Muscle of leg (tissue), 11 donors: ENCODE data around the gene ARHGEF12. TPM values are rescaled to one million over a fixed set of nuclear protein-coding genes. Genes with fewer than 3 reads are reported as not detected.

ENCODE experiments used
- DNase-seq: peaks from one replicate; pipeline ENCODE4 v3.0.0; 2013
- H3K27ac ChIP-seq: one replicate; pipeline ENCODE4 v1.5.1; 2013; ENCODE audit warnings: mild to moderate bottlenecking, low read length, control low read depth
- H3K27me3 ChIP-seq: one replicate; pipeline ENCODE4 v1.6.1; 2013; ENCODE audit warnings: low read length; ENCODE audit not compliant: control insufficient read depth, insufficient read depth
- H3K36me3 ChIP-seq: one replicate; pipeline ENCODE4 v1.6.1; 2013; ENCODE audit warnings: low read length; ENCODE audit not compliant: control insufficient read depth, insufficient read depth
- H3K4me1 ChIP-seq: one replicate; pipeline ENCODE4 v1.6.1; 2013; ENCODE audit warnings: low read length; ENCODE audit not compliant: control insufficient read depth, insufficient read depth
- H3K4me3 ChIP-seq: one replicate; pipeline ENCODE4 v1.5.1; 2013; ENCODE audit warnings: low read length, control low read depth
- H3K9me3 ChIP-seq: replicated peaks from 2 replicates; pipeline ENCODE4 v1.6.1; 2013; ENCODE audit warnings: low read depth, low read length; ENCODE audit not compliant: control insufficient read depth
- WGBS: methylation state at CpG from one replicate; pipeline ENCODE4 v1.1.5; 2013; ENCODE audit warnings: missing lambda C conversion rate; ENCODE audit not compliant: insufficient coverage; 5-methylcytosine and 5-hydroxymethylcytosine counted together
- polyA plus RNA-seq, 8 donors: library from polyadenylated mRNA; unstranded; fragments of 120-200 nt; gene quantifications; one replicate each; pipeline versions ENCODE4 v1.2.1 to v1.2.3, GENCODE V29; 2013; ENCODE audit warnings: inconsistent platforms in 1 of 8, low replicate concordance in 1 of 8; ENCODE audit not compliant: insufficient read length in 8 of 8, insufficient read depth in 1 of 8
- total RNA-seq: library from RNA; stranded (reverse); fragments of 120-200 nt; gene quantifications from one replicate; pipeline ENCODE4 v1.2.4, GENCODE V29; 2013

ARHGEF12 gene
- total and polyA plus RNA-seq, 9 donors: 26.5 to 53.6 (median 36.5) TPM

GRCh38 chr11:120316880-120317688 is 19.1 kb upstream of the ARHGEF12 start:
- DNase-seq: peak; percentile 82

GRCh38 chr11:120317689-120318480 is 18.3 kb upstream of the ARHGEF12 start:
- H3K4me3 ChIP-seq: no peak overlapping the region
- DNase-seq: no peak
- no peak overlapping the region for H3K27ac ChIP-seq
- H3K9me3 ChIP-seq: no peaks in the 10 kb centered on the region
- no peaks in the 10 kb centered on the region for H3K36me3 ChIP-seq
- peaks cover 20% of the 10 kb centered on the region for H3K4me1 ChIP-seq
- H3K27me3 ChIP-seq: no peaks in the 10 kb centered on the region
- WGBS: 80% methylated on average over 2 of the region's 10 CpGs

More at GRCh38 chr11:120316880-120317688, 19.1 kb upstream of the ARHGEF12 start:
- Histone ChIP-seq H3K4me3 (no peak overlapping the region), H3K27ac (no peak overlapping the region), H3K9me3 (no peaks in the 10 kb centered on the region), H3K27me3 (no peaks in the 10 kb centered on the region), H3K4me1 (peaks cover 20% of the 10 kb centered on the region), H3K36me3 (no peaks in the 10 kb centered on the region)
- 7% methylated on average over 3 of the region's 8 CpGs for WGBS

- Histone ChIP-seq H3K4me1 (peaks cover 19% of the 10 kb centered on the region), H3K9me3 (no peaks in the 10 kb centered on the region), H3K36me3 (no peaks in the 10 kb centered on the region), H3K27me3 (no peaks in the 10 kb centered on the region), H3K27ac (no peak overlapping the region), H3K4me3 (no peak overlapping the region)
- no peak for DNase-seq
- WGBS: 100% methylated on average over 2 of the region's 4 CpGs
These were observed 17.3 kb upstream of the ARHGEF12 start for GRCh38 chr11:120318906-120319305.

GRCh38 chr11:120324932-120325810 is 11.0 kb upstream of the ARHGEF12 start, which contains the start of gene TLCD5:
Gene TLCD5, plus strand, starts transcription at chr11:120325299. Its CDS starts 2,143 bp downstream, at chr11:120327442.
- Histone ChIP-seq H3K27me3 (no peaks in the 10 kb centered on the region), H3K4me3 (peak within 1 kb of the TSS; percentile 57), H3K4me1 (peaks cover 15% of the 10 kb centered on the region), H3K27ac (peak within 1 kb of the TSS; percentile 86), H3K9me3 (no peaks in the 10 kb centered on the region), H3K36me3 (peaks cover 6% of the 10 kb centered on the region)
- peak; percentile 87 for DNase-seq
- under 1% methylated on average over 79 of the region's 84 CpGs for WGBS

- no peak for DNase-seq
- Histone ChIP-seq H3K9me3 (no peaks in the 10 kb centered on the region), H3K36me3 (peaks cover 9% of the 10 kb centered on the region), H3K27me3 (no peaks in the 10 kb centered on the region), H3K4me1 (peaks cover 18% of the 10 kb centered on the region), H3K27ac (peak overlapping the region; percentile 86), H3K4me3 (no peak overlapping the region)
- WGBS: 25% methylated on average over 2 of the region's 3 CpGs
These were observed 10.0 kb upstream of the ARHGEF12 start for GRCh38 chr11:120326228-120326627.

GRCh38 chr11:120326845-120327281 is 9.3 kb upstream of the ARHGEF12 start:
- no peak overlapping the region for H3K4me3 ChIP-seq
- DNase-seq: no peak
- H3K27ac ChIP-seq: no peak overlapping the region

GRCh38 chr11:120327311-120327710 is 8.9 kb upstream of the ARHGEF12 start:
- Histone ChIP-seq H3K27ac (no peak overlapping the region), H3K9me3 (no peaks in the 10 kb centered on the region), H3K27me3 (no peaks in the 10 kb centered on the region), H3K4me1 (peaks cover 21% of the 10 kb centered on the region), H3K36me3 (peaks cover 9% of the 10 kb centered on the region), H3K4me3 (no peak overlapping the region)
- DNase-seq: no peak
- WGBS: 100% methylated on average over 1 of the region's 4 CpGs

More at GRCh38 chr11:120326845-120327281, 9.3 kb upstream of the ARHGEF12 start:
- no peaks in the 10 kb centered on the region for H3K9me3 ChIP-seq
- H3K36me3 ChIP-seq: peaks cover 9% of the 10 kb centered on the region
- peaks cover 21% of the 10 kb centered on the region for H3K4me1 ChIP-seq
- no CpG with 5 or more reads among the region's 4 CpGs for WGBS
- H3K27me3 ChIP-seq: no peaks in the 10 kb centered on the region

- no peaks in the 10 kb centered on the region for H3K9me3 ChIP-seq
- 100% methylated on average over 2 of the region's 3 CpGs for WGBS
- no peak overlapping the region for H3K27ac ChIP-seq
- peaks cover 9% of the 10 kb centered on the region for H3K36me3 ChIP-seq
- H3K4me1 ChIP-seq: peaks cover 21% of the 10 kb centered on the region
- H3K4me3 ChIP-seq: no peak overlapping the region
- no peaks in the 10 kb centered on the region for H3K27me3 ChIP-seq
- no peak for DNase-seq
These were observed 6.7 kb upstream of the ARHGEF12 start for GRCh38 chr11:120329556-120329955.

- H3K27ac ChIP-seq: no peak overlapping the region
- H3K27me3 ChIP-seq: no peaks in the 10 kb centered on the region
- peaks cover 9% of the 10 kb centered on the region for H3K36me3 ChIP-seq
- DNase-seq: no peak
- H3K4me3 ChIP-seq: no peak overlapping the region
- H3K4me1 ChIP-seq: peaks cover 17% of the 10 kb centered on the region
- 95% methylated on average over 6 of the region's 6 CpGs for WGBS
- no peaks in the 10 kb centered on the region for H3K9me3 ChIP-seq
These were observed 6.2 kb upstream of the ARHGEF12 start for GRCh38 chr11:120330045-120330444.
